ENCODE measurements around the gene GRAMD1A.

GRAMD1A gene

GRCh38 chr19:35074426-35075201, 74.5 kb downstream of the GRAMD1A start:
- Histone ChIP-seq H2AFZ (ENCODE audit: low read depth, low read length) (no peak overlapping the region), H3K4me1 (ENCODE audit: control insufficient read depth, insufficient read depth, low read depth, low read length) (no peaks in the 10 kb centered on the region), H3K27ac (ENCODE audit: low read length, poor library complexity, severe bottlenecking) (no peak overlapping the region), H3K4me2 (ENCODE audit: low read length, poor library complexity, severe bottlenecking) (no peak overlapping the region), H2BK12ac (ENCODE audit: low read length in 2 of 2) (no peak overlapping the region), H3K9me3 (ENCODE audit: control insufficient read depth, low read length) (peaks cover 6% of the 10 kb centered on the region), H2AK5ac (ENCODE audit: low read length, severe bottlenecking) (no peak overlapping the region), H4K91ac (ENCODE audit: low read length) (no peak overlapping the region), H3K14ac (ENCODE audit: low read length in 2 of 2) (no peak overlapping the region), H3K36me3 (ENCODE audit: control insufficient read depth in 1 of 2, insufficient read depth in 2 of 2, low read depth in 1 of 2, low read length in 2 of 2) (no peaks in the 10 kb centered on the region), H2BK5ac (ENCODE audit: low read depth, low read length, poor library complexity, severe bottlenecking) (no peak overlapping the region), H3K4ac (ENCODE audit: low read depth in 1 of 2, low read length in 2 of 2) (no peak overlapping the region), H2BK120ac (ENCODE audit: low read depth, low read length) (no peak overlapping the region), H3K9ac (ENCODE audit: low read length) (no peak overlapping the region), H2BK15ac (ENCODE audit: low read depth, poor library complexity, severe bottlenecking) (no peak overlapping the region), H3K27me3 (ENCODE audit: control insufficient read depth in 1 of 2, insufficient read depth in 1 of 2, low read length in 2 of 2) (peaks cover 9 to 51% of the 10 kb centered on the region in 2 experiments), H3K79me1 (replicated peaks; ENCODE audit: low read length, poor library complexity, severe bottlenecking) (no peaks in the 10 kb centered on the region), H4K8ac (ENCODE audit: low read length) (no peak overlapping the region), H3K18ac (ENCODE audit: low read depth in 1 of 2, low read length in 2 of 2) (no peak overlapping the region), H3K23ac (ENCODE audit: low read length in 2 of 2) (no peak overlapping the region), H3K4me3 (ENCODE audit: insufficient read depth in 1 of 2, low read depth in 1 of 2, low read length in 2 of 2) (no peak overlapping the region)
- 85% methylated on average over 21 of the region's 21 CpGs for WGBS
- no peak for DNase-seq

GRCh38 chr19:35075202-35076025, 75.3 kb downstream of the GRAMD1A start:
- no peak overlapping the region for H2BK120ac ChIP-seq (ENCODE audit: low read depth, low read length)
- no peaks in the 10 kb centered on the region for H3K36me3 ChIP-seq (ENCODE audit: control insufficient read depth in 1 of 2, insufficient read depth in 2 of 2, low read depth in 1 of 2, low read length in 2 of 2)
- no peak overlapping the region for H2AK5ac ChIP-seq (ENCODE audit: low read length, severe bottlenecking)
- DNase-seq, result no peak
- no peak overlapping the region for H3K23ac ChIP-seq (ENCODE audit: low read length in 2 of 2)
- peaks cover 4% of the 10 kb centered on the region for H3K9me3 ChIP-seq (ENCODE audit: control insufficient read depth, low read length)
- no peak overlapping the region for H4K8ac ChIP-seq (ENCODE audit: low read length)
- H3K4ac ChIP-seq (ENCODE audit: low read depth in 1 of 2, low read length in 2 of 2), result no peak overlapping the region
- H3K4me3 ChIP-seq (ENCODE audit: insufficient read depth in 1 of 2, low read depth in 1 of 2, low read length in 2 of 2), result no peak overlapping the region
- H3K4me1 ChIP-seq (ENCODE audit: control insufficient read depth, insufficient read depth, low read depth, low read length), result no peaks in the 10 kb centered on the region
- no peak overlapping the region for H2AFZ ChIP-seq (ENCODE audit: low read depth, low read length)
- no peak overlapping the region for H3K14ac ChIP-seq (ENCODE audit: low read length in 2 of 2)
- H2BK5ac ChIP-seq (ENCODE audit: low read depth, low read length, poor library complexity, severe bottlenecking), result no peak overlapping the region
- no peak overlapping the region for H2BK12ac ChIP-seq (ENCODE audit: low read length in 2 of 2)
- H3K18ac ChIP-seq (ENCODE audit: low read depth in 1 of 2, low read length in 2 of 2), result no peak overlapping the region
- no peak overlapping the region for H3K4me2 ChIP-seq (ENCODE audit: low read length, poor library complexity, severe bottlenecking)
- no peak overlapping the region for H4K91ac ChIP-seq (ENCODE audit: low read length)
- no peak overlapping the region for H3K27ac ChIP-seq (ENCODE audit: low read length, poor library complexity, severe bottlenecking)
- H3K27me3 ChIP-seq (ENCODE audit: control insufficient read depth in 1 of 2, insufficient read depth in 1 of 2, low read length in 2 of 2), result peaks cover 9 to 56% of the 10 kb centered on the region in 2 experiments
- no peak overlapping the region for H2BK15ac ChIP-seq (ENCODE audit: low read depth, poor library complexity, severe bottlenecking)
- H3K79me1 ChIP-seq (replicated peaks; ENCODE audit: low read length, poor library complexity, severe bottlenecking), result no peaks in the 10 kb centered on the region
- WGBS, result 83% methylated on average over 21 of the region's 21 CpGs
- H3K9ac ChIP-seq (ENCODE audit: low read length), result no peak overlapping the region

- Histone ChIP-seq H2AK5ac (ENCODE audit: low read length, severe bottlenecking) (no peak overlapping the region), H3K23ac (ENCODE audit: low read length in 2 of 2) (no peak overlapping the region), H2AFZ (ENCODE audit: low read depth, low read length) (no peak overlapping the region), H3K36me3 (ENCODE audit: control insufficient read depth in 1 of 2, insufficient read depth in 2 of 2, low read depth in 1 of 2, low read length in 2 of 2) (no peaks in the 10 kb centered on the region), H3K18ac (ENCODE audit: low read depth in 1 of 2, low read length in 2 of 2) (no peak overlapping the region), H2BK120ac (ENCODE audit: low read depth, low read length) (no peak overlapping the region), H3K14ac (ENCODE audit: low read length in 2 of 2) (no peak overlapping the region), H4K91ac (ENCODE audit: low read length) (no peak overlapping the region), H3K4me2 (ENCODE audit: low read length, poor library complexity, severe bottlenecking) (no peak overlapping the region), H3K27ac (ENCODE audit: low read length, poor library complexity, severe bottlenecking) (no peak overlapping the region), H3K9me3 (ENCODE audit: control insufficient read depth, low read length) (no peaks in the 10 kb centered on the region), H3K4ac (ENCODE audit: low read depth in 1 of 2, low read length in 2 of 2) (no peak overlapping the region), H3K4me1 (ENCODE audit: control insufficient read depth, insufficient read depth, low read depth, low read length) (no peaks in the 10 kb centered on the region), H2BK5ac (ENCODE audit: low read depth, low read length, poor library complexity, severe bottlenecking) (no peak overlapping the region), H3K79me1 (replicated peaks; ENCODE audit: low read length, poor library complexity, severe bottlenecking) (no peaks in the 10 kb centered on the region), H4K8ac (ENCODE audit: low read length) (no peak overlapping the region), H3K9ac (ENCODE audit: low read length) (no peak overlapping the region), H2BK12ac (ENCODE audit: low read length in 2 of 2) (no peak overlapping the region), H3K27me3 (ENCODE audit: control insufficient read depth in 1 of 2, insufficient read depth in 1 of 2, low read length in 2 of 2) (peaks cover 9 to 58% of the 10 kb centered on the region in 2 experiments), H2BK15ac (ENCODE audit: low read depth, poor library complexity, severe bottlenecking) (no peak overlapping the region), H3K4me3 (ENCODE audit: insufficient read depth in 1 of 2, low read depth in 1 of 2, low read length in 2 of 2) (no peak overlapping the region)
- no peak for DNase-seq
- WGBS, result 67% methylated on average over 6 of the region's 6 CpGs
Observed at GRCh38 chr19:35076026-35076370, 75.9 kb downstream of the GRAMD1A start.

Measured in mesenchymal stem cell (in vitro differentiated cells and primary cell).